Measurements from ENCODE around the gene PLD5. TPM values are rescaled to one million over a fixed set of nuclear protein-coding genes. Genes with fewer than 3 reads are reported as not detected.

The PLD5 gene
- polyA plus RNA-seq, 1 of the 3 experiments (the other 2 are of a cell fraction): 0.08 TPM

DNA sequence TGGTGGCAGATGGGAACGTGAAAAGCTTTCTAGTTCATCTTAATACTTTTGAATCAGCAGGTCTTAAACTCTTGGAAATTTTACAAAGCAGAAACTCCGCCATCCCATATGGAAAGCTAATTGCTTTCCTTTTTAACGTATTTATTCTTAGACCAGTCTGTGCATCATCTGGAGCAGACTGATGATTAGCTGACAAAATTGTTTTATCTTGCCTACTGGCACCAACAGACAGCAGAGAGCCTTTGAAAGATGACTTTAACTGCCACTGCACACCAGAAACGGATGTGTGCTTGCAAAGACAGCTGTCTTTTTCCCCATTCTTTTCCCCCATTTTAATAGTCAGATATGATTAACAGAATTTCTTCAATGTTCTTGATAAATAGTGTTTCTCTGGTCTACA is 97.0 kb downstream of the PLD5 start (continued):
- TF ChIP-seq TEAD4 (IDR thresholded peaks at IDR 0.05; ENCODE audit: borderline replicate concordance, insufficient read depth): peak; percentile 42; the same call in 1 of the 2 replicates

- no peaks in the 10 kb centered on the region for H3K9me3 ChIP-seq
- POLR2A ChIA-PET: no interaction called here
- no peak for DNase-seq
- H3K79me2 ChIP-seq (ENCODE audit: insufficient read depth): no peaks in the 10 kb centered on the region
- H3K36me3 ChIP-seq (replicated peaks in 1 of 2; ENCODE audit: control insufficient read depth in 1 of 2, insufficient read depth in 2 of 2, low read length in 1 of 2): no peaks in the 10 kb centered on the region
- no peak overlapping the region for H3K9ac ChIP-seq
- no peaks in the 10 kb centered on the region for H3K27me3 ChIP-seq (ENCODE audit: insufficient read depth)
- H3K27ac ChIP-seq (ENCODE audit: low read depth in 2 of 2, low read length in 1 of 2): peak overlapping the region in 1 of 2 experiments; percentile 100; a peak in 2 of 4 replicates
- no peak overlapping the region for H3K4me3 ChIP-seq (ENCODE audit: low read depth in 2 of 2, low read length in 1 of 2)
- no peaks in the 10 kb centered on the region for H4K20me1 ChIP-seq (ENCODE audit: insufficient read depth)
- H3K4me1 ChIP-seq (ENCODE audit: control insufficient read depth in 1 of 2, insufficient read depth in 2 of 2, low read depth in 1 of 2, low read length in 1 of 2): peaks cover 0 to 28% of the 10 kb centered on the region in 2 experiments; a peak in 2 of 4 replicates
- WGBS (ENCODE audit: low lambda C conversion rate): 55% methylated on average over 6 of the region's 6 CpGs
- no peak overlapping the region for H3K4me2 ChIP-seq
- H3K9me2 ChIP-seq: no peaks in the 10 kb centered on the region
- TF ChIP-seq IRF3 (IDR thresholded peaks at IDR 0.05; ENCODE audit: low read depth, low read length) (no peak), RAD21 (IDR thresholded peaks at IDR 0.05; ENCODE audit: low read length) (peak; percentile 18; the same call in 1 of the 2 replicates)
- TF ChIP-seq, protein P1, sequence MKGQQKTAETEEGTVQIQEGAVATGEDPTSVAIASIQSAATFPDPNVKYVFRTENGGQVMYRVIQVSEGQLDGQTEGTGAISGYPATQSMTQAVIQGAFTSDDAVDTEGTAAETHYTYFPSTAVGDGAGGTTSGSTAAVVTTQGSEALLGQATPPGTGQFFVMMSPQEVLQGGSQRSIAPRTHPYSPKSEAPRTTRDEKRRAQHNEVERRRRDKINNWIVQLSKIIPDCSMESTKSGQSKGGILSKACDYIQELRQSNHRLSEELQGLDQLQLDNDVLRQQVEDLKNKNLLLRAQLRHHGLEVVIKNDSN (IDR thresholded peaks at IDR 0.05; ENCODE audit: borderline replicate concordance, low read depth): no peak
- H2AFZ ChIP-seq (ENCODE audit: low read depth): no peak overlapping the region
- H3F3A ChIP-seq (replicated peaks; ENCODE audit: insufficient read depth): no peaks in the 10 kb centered on the region
- CTCF ChIA-PET: interaction anchor here (0.7 to 2.4 kb wide), 4 partner anchors 10 to 27 kb away, joined by 3 to 7 read pairs (median 4); no protein-coding TSS in a partner anchor
Observed at GRCh38 chr1:242426271-242426905, 98.1 kb downstream of the PLD5 start.

DNA sequence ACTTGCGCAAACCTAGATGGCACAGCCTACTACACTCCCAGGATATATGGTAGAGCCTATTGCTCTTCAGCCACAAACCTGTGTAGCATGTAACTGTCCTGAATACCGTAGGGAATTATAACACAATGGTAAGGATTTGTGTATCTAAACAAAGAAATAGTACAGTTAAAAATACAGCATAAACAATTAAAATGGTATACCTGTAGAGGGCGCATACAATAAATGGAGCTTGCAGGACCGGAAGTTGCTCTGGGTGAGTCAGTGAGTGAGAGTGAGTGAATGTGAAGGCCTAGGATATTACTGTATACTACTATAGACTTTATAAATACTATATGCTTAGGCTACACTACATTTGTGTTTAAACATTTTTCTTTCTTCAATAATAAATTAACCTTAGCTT is 99.3 kb downstream of the PLD5 start:
- POLR2A ChIA-PET: no interaction called here
- no peak for DNase-seq
- Histone ChIP-seq H3K4me3 (ENCODE audit: low read depth in 2 of 2, low read length in 1 of 2) (no peak overlapping the region), H3K79me2 (ENCODE audit: insufficient read depth) (no peaks in the 10 kb centered on the region), H2AFZ (ENCODE audit: low read depth) (no peak overlapping the region), H3K9me3 (no peaks in the 10 kb centered on the region), H3K9ac (no peak overlapping the region), H3K27me3 (ENCODE audit: insufficient read depth) (no peaks in the 10 kb centered on the region), H3K4me1 (ENCODE audit: control insufficient read depth in 1 of 2, insufficient read depth in 2 of 2, low read depth in 1 of 2, low read length in 1 of 2) (peaks cover 0 to 28% of the 10 kb centered on the region in 2 experiments; a peak in 2 of 4 replicates), H3K27ac (ENCODE audit: low read depth in 2 of 2, low read length in 1 of 2) (peak overlapping the region in 1 of 2 experiments; percentile 5; a peak in 2 of 4 replicates), H3F3A (replicated peaks; ENCODE audit: insufficient read depth) (no peaks in the 10 kb centered on the region), H3K36me3 (replicated peaks in 1 of 2; ENCODE audit: control insufficient read depth in 1 of 2, insufficient read depth in 2 of 2, low read length in 1 of 2) (no peaks in the 10 kb centered on the region), H3K9me2 (no peaks in the 10 kb centered on the region), H4K20me1 (ENCODE audit: insufficient read depth) (no peaks in the 10 kb centered on the region), H3K4me2 (no peak overlapping the region)
- 59% methylated on average over 4 of the region's 4 CpGs for WGBS (ENCODE audit: low lambda C conversion rate)
- CTCF ChIA-PET: interaction anchor here (0.6 to 2.4 kb wide), 7 partner anchors 9 to 28 kb away, joined by 3 to 7 read pairs (median 3); no protein-coding TSS in a partner anchor
- no peak for TF ChIP-seq GABPA (IDR thresholded peaks at IDR 0.05; ENCODE audit: low read depth)
- no peak for TF ChIP-seq TAF1 (IDR thresholded peaks at IDR 0.05; ENCODE audit: borderline replicate concordance, low read depth, low read length)
- no peak for TF ChIP-seq GATA2 (CRISPR knock-in tag; IDR thresholded peaks at IDR 0.05)
- TF ChIP-seq NRF1 (IDR thresholded peaks at IDR 0.05; ENCODE audit: low read depth, low read length): no peak
- TF ChIP-seq ELF1 (IDR thresholded peaks at IDR 0.05): no peak
- no peak for TF ChIP-seq RAD21 (IDR thresholded peaks at IDR 0.05; ENCODE audit: low read length)
- TF ChIP-seq CHD2 (IDR thresholded peaks at IDR 0.05; ENCODE audit: low read length, partially characterized antibody): no peak
- no peak for TF ChIP-seq FOSL2 (IDR thresholded peaks at IDR 0.05; ENCODE audit: borderline replicate concordance, low read depth)
- no peak for TF ChIP-seq MXI1 (IDR thresholded peaks at IDR 0.05; ENCODE audit: low read depth, low read length)
- TF ChIP-seq SMC3 (IDR thresholded peaks at IDR 0.05; ENCODE audit: low read depth, low read length): no peak
- no peak for TF ChIP-seq POLR2AphosphoS5 (IDR thresholded peaks at IDR 0.05; ENCODE audit: low read depth, low read length)
- no peak for TF ChIP-seq USF2 (IDR thresholded peaks at IDR 0.05; ENCODE audit: borderline replicate concordance, low read depth, low read length)
- TF ChIP-seq RFX5 (IDR thresholded peaks at IDR 0.05; ENCODE audit: low read length): no peak
- TF ChIP-seq YY1 (IDR thresholded peaks at IDR 0.05; ENCODE audit: low read depth): no peak
- TF ChIP-seq, protein P2, sequence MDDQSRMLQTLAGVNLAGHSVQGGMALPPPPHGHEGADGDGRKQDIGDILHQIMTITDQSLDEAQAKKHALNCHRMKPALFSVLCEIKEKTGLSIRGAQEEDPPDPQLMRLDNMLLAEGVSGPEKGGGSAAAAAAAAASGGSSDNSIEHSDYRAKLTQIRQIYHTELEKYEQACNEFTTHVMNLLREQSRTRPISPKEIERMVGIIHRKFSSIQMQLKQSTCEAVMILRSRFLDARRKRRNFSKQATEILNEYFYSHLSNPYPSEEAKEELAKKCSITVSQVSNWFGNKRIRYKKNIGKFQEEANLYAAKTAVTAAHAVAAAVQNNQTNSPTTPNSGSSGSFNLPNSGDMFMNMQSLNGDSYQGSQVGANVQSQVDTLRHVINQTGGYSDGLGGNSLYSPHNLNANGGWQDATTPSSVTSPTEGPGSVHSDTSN (IDR thresholded peaks at IDR 0.05): no peak
- no peak for TF ChIP-seq RCOR1 (IDR thresholded peaks at IDR 0.05; ENCODE audit: low read length)
- TF ChIP-seq NFIC (IDR thresholded peaks at IDR 0.05; ENCODE audit: borderline replicate concordance): no peak
- TF ChIP-seq FOXJ3 (CRISPR knock-in tag; IDR thresholded peaks at IDR 0.05): no peak
